Measurements from ENCODE around the gene SF3B6.

Gene SF3B6

GRCh38 chr2:24019729-24020128, 56.4 kb downstream of the SF3B6 start:
- DNase-seq (ENCODE audit: low read depth in 2 of 2), result no peak

- DNase-seq (ENCODE audit: low read depth in 2 of 2), result no peak
These were observed 57.9 kb downstream of the SF3B6 start for GRCh38 chr2:24018241-24018640.

- DNase-seq (ENCODE audit: low read depth in 2 of 2), result no peak
These were observed 58.4 kb downstream of the SF3B6 start for GRCh38 chr2:24017711-24018110.
